CD4-positive, alpha-beta T cell (primary cell): ENCODE data around the gene YIPF6. TPM values are rescaled to one million over a fixed set of nuclear protein-coding genes. Genes with fewer than 3 reads are reported as not detected.

Source experiments
- ATAC-seq: fragments of 200-7000 bp; cut with Tn5 transposase; one replicate; pipeline ENCODE4 v1.10.0; 2022; ENCODE audit warnings: mild to moderate bottlenecking; ENCODE audit not compliant: poor library complexity
- CTCF ChIA-PET: fragments of 350-600 bp; sonication (Branson Sonifier 250); formaldehyde crosslinking; loops from one replicate; lab custom pipeline; 2021; ENCODE audit warnings: antibody characterized with exemption, inconsistent platforms; lab: Charles Lee
- POLR2A ChIA-PET: fragments of 350-600 bp; sonication (Branson Sonifier 250); formaldehyde crosslinking; loops from one replicate; lab custom pipeline; 2021; ENCODE audit warnings: antibody characterized with exemption, inconsistent platforms; lab: Charles Lee
- DNase-seq, 14 experiments: peaks; one replicate each; pipeline ENCODE4 v3.0.0-alpha.2; 2013 to 2020; ENCODE audit warnings: mixed read lengths in 2 of 14
- H3K27ac ChIP-seq, 2 donors: one replicate each; pipeline versions ENCODE4 v1.5.1 to v1.7.0; 2013; ENCODE audit warnings: low read length in 2 of 2, low read depth in 1 of 2, mild to moderate bottlenecking in 1 of 2
- H3K27me3 ChIP-seq, 2 experiments: 1 replicate in 1 of 2; 2 replicates in 1 of 2; pipeline versions ENCODE4 v1.6.1 to v1.7.0; 2013; ENCODE audit warnings: low read length in 2 of 2, control low read depth in 1 of 2, mild to moderate bottlenecking in 1 of 2, moderate library complexity in 1 of 2; ENCODE audit not compliant: insufficient read depth in 2 of 2, control insufficient read depth in 1 of 2
- H3K36me3 ChIP-seq: one replicate; pipeline ENCODE4 v1.6.1; 2013; ENCODE audit warnings: low read length, control low read depth; ENCODE audit not compliant: insufficient read depth
- H3K4me1 ChIP-seq: one replicate; pipeline ENCODE4 v1.6.1; 2013; ENCODE audit warnings: low read length, control low read depth; ENCODE audit not compliant: insufficient read depth
- H3K4me3 ChIP-seq: one replicate; pipeline ENCODE4 v1.5.1; 2013; ENCODE audit warnings: mild to moderate bottlenecking, low read length, moderate library complexity
- H3K9me3 ChIP-seq, 2 experiments: 1 replicate in 1 of 2; 2 replicates in 1 of 2; pipeline versions ENCODE4 v1.6.1 to v1.7.0; 2013; ENCODE audit warnings: low read length in 2 of 2, mild to moderate bottlenecking in 2 of 2, control low read depth in 1 of 2, moderate library complexity in 1 of 2; ENCODE audit not compliant: control insufficient read depth in 1 of 2, insufficient read depth in 1 of 2
- H3K27ac Mint-ChIP-seq: one replicate; pipeline ENCODE4 v1.8.0; 2020; ENCODE audit warnings: mixed read lengths
- H3K27me3 Mint-ChIP-seq: one replicate; pipeline ENCODE4 v1.8.0; 2021; ENCODE audit warnings: mixed read lengths
- H3K36me3 Mint-ChIP-seq: one replicate; pipeline ENCODE4 v1.8.0; 2021; ENCODE audit warnings: low read depth, mixed read lengths
- H3K4me1 Mint-ChIP-seq: one replicate; pipeline ENCODE4 v1.8.0; 2021; ENCODE audit warnings: low read depth, mixed read lengths
- H3K4me3 Mint-ChIP-seq: one replicate; pipeline ENCODE4 v1.8.0; 2020; ENCODE audit warnings: mild to moderate bottlenecking, mixed read lengths
- H3K9me3 Mint-ChIP-seq: one replicate; pipeline ENCODE4 v1.8.0; 2020; ENCODE audit warnings: mixed read lengths
- CTCF ChIP-seq: fragments of 200-600 bp; IDR thresholded peaks from one replicate; pipeline ENCODE4 v1.8.0; 2022; ENCODE audit warnings: antibody characterized with exemption, mild to moderate bottlenecking
- intact Hi-C, 2 experiments: fragments of 100-400 bp; cut with DNase I in 1 of 2; cut with micrococcal nuclease in 1 of 2; formaldehyde crosslinking; loops; one replicate each; pipeline versions ENCODE4 v1.15.1 to v1.9.0; 2023 to 2025; cut with DNase I, micrococcal nuclease
- total RNA-seq, 174 experiments: library from RNA in 2 of 174; stranded (reverse) in 2 of 174; gene quantifications; one replicate each; pipeline ENCODE4 v1.2.3 and lab custom pipeline; 2021 to 2026

Gene YIPF6
- total RNA-seq, 2 experiments from 2014 or later, result 7.0 to 7.4 TPM

- intact Hi-C loops, result no loop called here
- Histone ChIP-seq H3K36me3 (no peaks in the 10 kb centered on the region), H3K9me3 (no peaks in the 10 kb centered on the region), H3K4me3 (no peak overlapping the region), H3K4me1 (no peaks in the 10 kb centered on the region), H3K27me3 (no peaks in the 10 kb centered on the region), H3K27ac (no peak overlapping the region)
- ATAC-seq (no peak), DNase-seq (no peak)
- Mint-ChIP-seq H3K27me3 (no peaks in the 10 kb centered on the region), H3K9me3 (no peaks in the 10 kb centered on the region), H3K27ac (no peak overlapping the region), H3K36me3 (no peaks in the 10 kb centered on the region), H3K4me3 (no peak overlapping the region), H3K4me1 (no peaks in the 10 kb centered on the region)
- POLR2A ChIA-PET, result no interaction called here
- no peak for TF ChIP-seq CTCF
- CTCF ChIA-PET, result no interaction called here
Observed at GRCh38 chrX:68455151-68455510, 43.7 kb upstream of the YIPF6 start.

- ChIA-PET POLR2A (no interaction called here), CTCF (no interaction called here)
- Histone ChIP-seq H3K4me1 (no peaks in the 10 kb centered on the region), H3K36me3 (no peaks in the 10 kb centered on the region), H3K27ac (no peak overlapping the region), H3K9me3 (no peaks in the 10 kb centered on the region), H3K27me3 (no peaks in the 10 kb centered on the region), H3K4me3 (no peak overlapping the region)
- TF ChIP-seq CTCF, result no peak
- intact Hi-C loops, result loop anchor here in 1 of 2 experiments (10.0 kb wide), 1 partner anchor 266 kb away; no protein-coding TSS in a partner anchor
- no peak for DNase-seq
- H3K4me1 Mint-ChIP-seq, result no peaks in the 10 kb centered on the region
- H3K36me3 Mint-ChIP-seq, result no peaks in the 10 kb centered on the region
- no peak for ATAC-seq
- no peaks in the 10 kb centered on the region for H3K9me3 Mint-ChIP-seq
- H3K27me3 Mint-ChIP-seq, result no peaks in the 10 kb centered on the region
- no peak overlapping the region for H3K27ac Mint-ChIP-seq
- no peak overlapping the region for H3K4me3 Mint-ChIP-seq
Observed at GRCh38 chrX:68461093-68461492, 37.8 kb upstream of the YIPF6 start.

- Mint-ChIP-seq H3K4me3 (no peak overlapping the region), H3K36me3 (no peaks in the 10 kb centered on the region)
- intact Hi-C loops, result loop anchor here in 1 of 2 experiments (10.0 kb wide), 1 partner anchor 267 kb away; no protein-coding TSS in a partner anchor
Observed at GRCh38 chrX:68461576-68461975, 37.3 kb upstream of the YIPF6 start.

More at GRCh38 chrX:68461576-68461975, 37.3 kb upstream of the YIPF6 start:
- no peak for DNase-seq
- no peaks in the 10 kb centered on the region for H3K9me3 ChIP-seq
- ChIA-PET CTCF (no interaction called here), POLR2A (no interaction called here)
- no peaks in the 10 kb centered on the region for H3K4me1 ChIP-seq
- TF ChIP-seq CTCF, result no peak
- ATAC-seq, result no peak
- H3K27me3 ChIP-seq, result no peaks in the 10 kb centered on the region
- no peak overlapping the region for H3K4me3 ChIP-seq
- no peaks in the 10 kb centered on the region for H3K4me1 Mint-ChIP-seq
- H3K27ac Mint-ChIP-seq, result no peak overlapping the region
- H3K27ac ChIP-seq, result no peak overlapping the region
- no peaks in the 10 kb centered on the region for H3K36me3 ChIP-seq
- H3K9me3 Mint-ChIP-seq, result no peaks in the 10 kb centered on the region
- H3K27me3 Mint-ChIP-seq, result no peaks in the 10 kb centered on the region
